Cardiac muscle cell (in vitro differentiated cells and primary cell): Measurements from ENCODE around the gene TTC28. TPM values are rescaled to one million over a fixed set of nuclear protein-coding genes. Genes with fewer than 3 reads are reported as not detected.
A peak's percentile ranks its signal among the peaks of the same experiment; 100 is the strongest.

ENCODE experiments used
- DNase-seq, 2 donors: peaks; one replicate each; pipeline versions ENCODE4 v3.0.0 to v3.0.0-alpha.2; 2010 to 2017; ENCODE audit warnings: low read depth in 1 of 2, low spot score in 1 of 2
- H3K27ac ChIP-seq: fragments of 200-600 bp; sonication (generic); 2 replicates; pipeline ENCODE4 v1.5.1; 2016
- H3K27me3 ChIP-seq: fragments of 200-600 bp; sonication (generic); 2 replicates; pipeline ENCODE4 v1.6.0; 2016; ENCODE audit warnings: control low read depth
- H3K36me3 ChIP-seq: fragments of 200-600 bp; sonication (generic); 2 replicates; pipeline ENCODE4 v1.5.1; 2016; ENCODE audit warnings: control low read depth
- H3K4me1 ChIP-seq: fragments of 200-600 bp; sonication (generic); 2 replicates; pipeline ENCODE4 v1.8.1; 2017; ENCODE audit warnings: low read depth, mild to moderate bottlenecking, mixed run types
- H3K4me3 ChIP-seq: fragments of 200-600 bp; sonication (generic); 2 replicates; pipeline ENCODE4 v1.5.1; 2016; ENCODE audit warnings: mild to moderate bottlenecking
- H3K9me3 ChIP-seq: fragments of 200-600 bp; sonication (generic); 2 replicates; pipeline ENCODE4 v1.5.1; 2017; ENCODE audit warnings: low read depth, mild to moderate bottlenecking, control low read depth
- polyA plus RNA-seq: library from polyadenylated mRNA; unstranded; fragments of >200 nt; fragmentation: Nextera tagmentation; extraction: Ambion mirVana; gene quantifications from 2 replicates; pipeline ENCODE4 v1.2.1, GENCODE V29; 2016
- total RNA-seq: library from RNA; depleted of rRNA; stranded (reverse); fragments of >200 nt; gene quantifications from 2 replicates; pipeline ENCODE4 v1.2.3, GENCODE V29; 2016
- TF ChIP-seq, protein P1 (sequence below): IDR thresholded peaks from 2 replicates; pipeline ENCODE4 v1.5.1; 2012; ENCODE audit warnings: low read depth, mild to moderate bottlenecking, low read length

The TTC28 gene
- total and polyA plus RNA-seq, 2 experiments from 2014 or later, result 27.3 to 109 TPM

DNA sequence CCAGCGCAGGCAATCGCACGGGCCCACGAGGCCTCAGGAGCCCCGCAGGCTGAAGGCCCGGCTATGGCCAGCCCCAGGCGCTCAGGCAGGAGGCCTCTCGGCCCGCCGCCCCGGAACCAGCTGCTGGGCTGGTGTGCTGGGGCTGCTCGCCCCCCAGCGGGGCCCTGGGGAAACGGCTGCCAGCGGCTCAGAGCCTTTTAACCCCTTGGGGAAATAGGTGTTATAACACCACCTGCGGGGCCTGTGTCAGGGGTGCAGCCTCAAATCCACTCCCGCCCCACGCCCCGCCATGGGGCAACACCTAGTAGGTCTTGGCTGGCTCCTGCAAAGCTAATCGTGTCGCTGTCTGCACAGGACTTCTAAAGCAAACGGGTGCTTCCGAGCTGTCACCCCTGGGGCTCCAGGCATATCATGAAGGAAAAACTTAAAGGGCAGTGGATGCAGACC is 237.4 kb downstream of the TTC28 start:
- DNase-seq, result peak; percentile 89 to 93
- TF ChIP-seq, protein P1, sequence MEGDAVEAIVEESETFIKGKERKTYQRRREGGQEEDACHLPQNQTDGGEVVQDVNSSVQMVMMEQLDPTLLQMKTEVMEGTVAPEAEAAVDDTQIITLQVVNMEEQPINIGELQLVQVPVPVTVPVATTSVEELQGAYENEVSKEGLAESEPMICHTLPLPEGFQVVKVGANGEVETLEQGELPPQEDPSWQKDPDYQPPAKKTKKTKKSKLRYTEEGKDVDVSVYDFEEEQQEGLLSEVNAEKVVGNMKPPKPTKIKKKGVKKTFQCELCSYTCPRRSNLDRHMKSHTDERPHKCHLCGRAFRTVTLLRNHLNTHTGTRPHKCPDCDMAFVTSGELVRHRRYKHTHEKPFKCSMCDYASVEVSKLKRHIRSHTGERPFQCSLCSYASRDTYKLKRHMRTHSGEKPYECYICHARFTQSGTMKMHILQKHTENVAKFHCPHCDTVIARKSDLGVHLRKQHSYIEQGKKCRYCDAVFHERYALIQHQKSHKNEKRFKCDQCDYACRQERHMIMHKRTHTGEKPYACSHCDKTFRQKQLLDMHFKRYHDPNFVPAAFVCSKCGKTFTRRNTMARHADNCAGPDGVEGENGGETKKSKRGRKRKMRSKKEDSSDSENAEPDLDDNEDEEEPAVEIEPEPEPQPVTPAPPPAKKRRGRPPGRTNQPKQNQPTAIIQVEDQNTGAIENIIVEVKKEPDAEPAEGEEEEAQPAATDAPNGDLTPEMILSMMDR, result peak; percentile 84
- Histone ChIP-seq H3K36me3 (no peaks in the 10 kb centered on the region), H3K4me1 (peaks cover 26% of the 10 kb centered on the region), H3K9me3 (no peaks in the 10 kb centered on the region), H3K27ac (peak overlapping the region; percentile 90), H3K27me3 (no peaks in the 10 kb centered on the region), H3K4me3 (peak overlapping the region; percentile 72)

DNA sequence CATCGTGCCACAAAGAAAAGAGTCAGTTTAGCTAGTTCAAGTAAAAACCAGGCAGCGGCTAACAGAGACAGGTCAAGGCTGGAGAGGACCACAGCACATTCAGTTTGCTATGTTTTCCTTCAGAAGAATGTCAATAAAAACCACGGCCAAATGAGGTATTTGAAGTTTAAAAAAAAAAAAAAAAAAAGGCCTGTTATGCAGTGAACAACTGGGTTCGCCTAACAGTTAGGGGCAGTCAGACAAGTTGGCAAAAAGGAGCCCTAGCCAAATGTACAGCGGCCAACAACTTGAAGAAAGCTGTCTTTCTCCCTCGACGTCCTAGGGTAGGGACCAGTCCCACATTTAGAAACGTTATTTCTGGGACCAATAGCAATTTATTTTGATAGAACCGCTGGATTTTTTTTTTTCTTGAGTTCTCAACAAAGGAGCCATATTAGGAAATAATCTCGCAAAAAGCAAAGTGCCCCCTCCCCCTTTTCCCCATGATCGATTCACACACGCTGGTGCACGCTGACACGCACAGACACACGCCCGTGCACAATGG is 237.8 kb downstream of the TTC28 start:
- DNase-seq, result peak; percentile 23 to 36
- Histone ChIP-seq H3K27ac (peak overlapping the region; percentile 90), H3K36me3 (no peaks in the 10 kb centered on the region), H3K4me3 (peak overlapping the region; percentile 72), H3K9me3 (no peaks in the 10 kb centered on the region), H3K4me1 (peaks cover 26% of the 10 kb centered on the region), H3K27me3 (no peaks in the 10 kb centered on the region)
- TF ChIP-seq, protein P1, result no peak

DNA sequence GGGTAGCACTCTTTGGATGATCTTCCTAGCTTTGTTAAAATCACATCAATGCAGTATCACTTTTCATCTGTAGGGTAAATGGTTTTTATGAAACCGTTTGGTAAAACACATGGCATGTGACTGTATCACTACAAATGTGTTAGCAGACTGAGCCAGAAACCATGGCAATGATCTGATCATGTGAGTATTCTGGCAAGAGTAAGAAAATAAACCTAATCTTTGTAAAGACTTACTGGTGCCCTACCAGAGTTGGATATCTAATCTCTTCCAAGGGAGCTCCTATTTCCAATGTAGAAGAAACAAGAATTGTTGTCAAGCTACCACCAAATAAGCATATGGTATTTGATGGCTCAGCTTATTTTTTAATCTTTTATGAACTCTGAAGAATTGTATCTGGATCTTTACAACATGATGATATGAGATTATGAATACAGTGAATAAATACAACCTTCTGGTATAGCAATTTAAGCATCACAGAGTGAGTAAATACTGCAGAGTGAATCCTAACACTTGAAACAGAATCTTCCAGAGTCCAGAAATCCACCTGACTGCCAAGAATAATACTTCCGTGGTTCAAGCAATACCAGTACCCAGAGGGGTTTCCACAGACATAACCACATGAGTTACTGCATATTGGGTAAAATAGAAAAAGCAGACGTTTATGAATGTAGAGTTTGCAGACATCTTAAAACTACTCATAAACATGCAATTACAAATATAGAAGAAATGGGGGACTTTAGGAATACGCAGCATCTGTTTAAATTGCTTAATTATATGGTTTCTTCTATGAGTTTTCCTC is 238.8 kb downstream of the TTC28 start:
- H3K36me3 ChIP-seq, result no peaks in the 10 kb centered on the region
- H3K4me1 ChIP-seq, result peaks cover 26% of the 10 kb centered on the region
- no peaks in the 10 kb centered on the region for H3K27me3 ChIP-seq
- H3K27ac ChIP-seq, result peak overlapping the region; percentile 90
- peak in 1 of 2 donors; percentile 82 for DNase-seq
- no peaks in the 10 kb centered on the region for H3K9me3 ChIP-seq
- TF ChIP-seq, protein P1, result peak; percentile 6
- peak overlapping the region; percentile 72 for H3K4me3 ChIP-seq

DNA sequence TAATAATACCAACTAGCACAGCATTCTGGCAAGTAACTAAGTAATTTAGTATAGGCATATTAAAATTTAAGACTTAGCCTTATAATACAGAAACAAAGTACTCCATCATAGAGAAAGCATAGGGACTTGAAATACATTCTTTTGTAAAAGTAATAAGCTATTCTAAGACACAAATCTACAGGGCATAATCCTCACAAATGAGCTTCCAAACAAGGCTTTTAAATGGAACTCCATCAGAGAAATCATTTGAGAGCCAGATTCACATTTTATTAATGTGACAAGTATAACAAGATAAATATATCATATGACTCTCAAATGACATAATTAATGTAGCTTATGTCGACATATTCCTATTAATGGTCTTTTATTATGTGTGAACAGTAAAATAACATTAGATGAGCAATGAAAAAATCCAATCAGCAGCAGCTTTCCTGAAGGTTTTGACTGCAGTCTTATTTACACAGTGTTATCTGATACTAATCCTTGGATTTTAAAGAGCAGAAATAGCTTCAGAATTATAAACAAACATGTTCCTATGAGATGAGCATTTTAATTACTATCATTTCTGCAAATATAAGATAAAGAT is 241.4 kb downstream of the TTC28 start:
- no peak overlapping the region for H3K4me3 ChIP-seq
- peaks cover 29% of the 10 kb centered on the region for H3K4me1 ChIP-seq
- no peaks in the 10 kb centered on the region for H3K9me3 ChIP-seq
- no peak overlapping the region for H3K27ac ChIP-seq
- no peak for DNase-seq
- H3K36me3 ChIP-seq, result no peaks in the 10 kb centered on the region
- TF ChIP-seq, protein P1, result no peak
- H3K27me3 ChIP-seq, result no peaks in the 10 kb centered on the region

DNA sequence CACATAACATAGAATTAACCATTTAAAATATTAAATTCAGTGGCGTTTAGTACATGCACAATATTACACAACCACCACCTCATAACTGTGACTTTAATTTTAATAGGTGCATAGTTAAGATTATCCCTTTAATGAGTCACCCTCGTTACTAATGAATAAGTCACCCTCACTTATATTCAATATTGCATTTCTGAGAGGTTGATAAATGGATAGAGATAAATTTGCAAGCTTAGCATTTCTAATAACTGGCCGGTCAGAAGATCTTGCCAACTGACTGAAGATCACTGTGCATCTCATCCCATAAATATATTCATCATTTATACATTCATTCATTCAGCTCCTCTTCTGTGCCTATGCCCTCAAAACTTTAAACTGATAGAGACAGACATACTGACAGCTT is 243.7 kb downstream of the TTC28 start:
- Histone ChIP-seq H3K4me1 (peaks cover 26% of the 10 kb centered on the region), H3K9me3 (no peaks in the 10 kb centered on the region), H3K4me3 (no peak overlapping the region), H3K27ac (no peak overlapping the region), H3K27me3 (no peaks in the 10 kb centered on the region), H3K36me3 (no peaks in the 10 kb centered on the region)
- TF ChIP-seq, protein P1, result no peak
- no peak for DNase-seq
